Mesenchymal stem cell (in vitro differentiated cells and primary cell): ENCODE results near the gene ADGRV1.

Source experiments
- DNase-seq: peaks from one replicate; pipeline ENCODE4 v3.0.0-alpha.2; 2013
- H2AFZ ChIP-seq: one replicate; pipeline ENCODE4 v1.6.1; 2013; ENCODE audit warnings: low read depth, mild to moderate bottlenecking, control low read depth, inconsistent platforms, low read length, moderate library complexity
- H2AK5ac ChIP-seq: 2 replicates; pipeline ENCODE4 v1.6.1; 2013; ENCODE audit warnings: low read length, moderate library complexity, mild to moderate bottlenecking, inconsistent platforms; ENCODE audit not compliant: severe bottlenecking
- H2BK120ac ChIP-seq: one replicate; pipeline ENCODE4 v1.6.1; 2013; ENCODE audit warnings: low read depth, mild to moderate bottlenecking, inconsistent platforms, low read length, moderate library complexity
- H2BK12ac ChIP-seq, 2 experiments: one replicate each; pipeline ENCODE4 v1.6.1; 2013; ENCODE audit warnings: inconsistent platforms in 2 of 2, low read length in 2 of 2, mild to moderate bottlenecking in 2 of 2, moderate library complexity in 2 of 2, control low read depth in 1 of 2
- H2BK15ac ChIP-seq: one replicate; pipeline ENCODE4 v1.6.1; 2013; ENCODE audit warnings: mild to moderate bottlenecking, low read depth, inconsistent platforms; ENCODE audit not compliant: poor library complexity, severe bottlenecking
- H2BK5ac ChIP-seq: 2 replicates; pipeline ENCODE4 v1.6.1; 2013; ENCODE audit warnings: low read depth, mild to moderate bottlenecking, low read length, control low read depth, inconsistent platforms; ENCODE audit not compliant: poor library complexity, severe bottlenecking
- H3K14ac ChIP-seq, 2 experiments: one replicate each; pipeline ENCODE4 v1.6.1; 2013; ENCODE audit warnings: inconsistent platforms in 2 of 2, low read length in 2 of 2, control low read depth in 1 of 2, mild to moderate bottlenecking in 1 of 2, moderate library complexity in 1 of 2
- H3K18ac ChIP-seq, 2 experiments: one replicate each; pipeline ENCODE4 v1.6.1; 2013; ENCODE audit warnings: inconsistent platforms in 2 of 2, low read length in 2 of 2, control low read depth in 1 of 2, low read depth in 1 of 2, mild to moderate bottlenecking in 1 of 2
- H3K23ac ChIP-seq, 2 experiments: one replicate each; pipeline ENCODE4 v1.6.1; 2013; ENCODE audit warnings: inconsistent platforms in 2 of 2, low read length in 2 of 2, mild to moderate bottlenecking in 2 of 2, moderate library complexity in 2 of 2, control low read depth in 1 of 2
- H3K27ac ChIP-seq: 2 replicates; pipeline ENCODE4 v1.5.1; 2013; ENCODE audit warnings: mild to moderate bottlenecking, moderate library complexity, low read length, control low read depth, inconsistent platforms; ENCODE audit not compliant: poor library complexity, severe bottlenecking
- H3K27me3 ChIP-seq, 2 experiments: 2 replicates each; pipeline versions ENCODE4 v1.6.1 to v1.7.0; 2013; ENCODE audit warnings: low read length in 2 of 2, mild to moderate bottlenecking in 2 of 2, moderate library complexity in 2 of 2, control low read depth in 1 of 2, inconsistent platforms in 1 of 2; ENCODE audit not compliant: control insufficient read depth in 1 of 2, insufficient read depth in 1 of 2
- H3K36me3 ChIP-seq, 2 experiments: 2 replicates each; pipeline versions ENCODE4 v1.6.1 to v1.7.0; 2013; ENCODE audit warnings: low read length in 2 of 2, control low read depth in 1 of 2, inconsistent platforms in 1 of 2, low read depth in 1 of 2, mild to moderate bottlenecking in 1 of 2; ENCODE audit not compliant: insufficient read depth in 2 of 2, control insufficient read depth in 1 of 2
- H3K4ac ChIP-seq, 2 experiments: one replicate each; pipeline ENCODE4 v1.6.1; 2013; ENCODE audit warnings: inconsistent platforms in 2 of 2, low read length in 2 of 2, mild to moderate bottlenecking in 2 of 2, moderate library complexity in 2 of 2, control low read depth in 1 of 2, low read depth in 1 of 2
- H3K4me1 ChIP-seq: 2 replicates; pipeline ENCODE4 v1.6.1; 2013; ENCODE audit warnings: low read depth, low read length, control low read depth; ENCODE audit not compliant: control insufficient read depth, insufficient read depth
- H3K4me2 ChIP-seq: 2 replicates; pipeline ENCODE4 v1.6.1; 2013; ENCODE audit warnings: low read length, mild to moderate bottlenecking, inconsistent platforms; ENCODE audit not compliant: poor library complexity, severe bottlenecking
- H3K4me3 ChIP-seq, 2 experiments: 2 replicates each; pipeline versions ENCODE4 v1.5.1 to v1.7.0; 2013; ENCODE audit warnings: low read length in 2 of 2, mild to moderate bottlenecking in 2 of 2, control low read depth in 1 of 2, low read depth in 1 of 2; ENCODE audit not compliant: insufficient read depth in 1 of 2
- H3K79me1 ChIP-seq: replicated peaks from 2 replicates; pipeline ENCODE4 v1.6.1; 2013; ENCODE audit warnings: mild to moderate bottlenecking, control low read depth, low read length, inconsistent platforms; ENCODE audit not compliant: poor library complexity, severe bottlenecking
- H3K9ac ChIP-seq: 2 replicates; pipeline ENCODE4 v1.7.0; 2013; ENCODE audit warnings: mild to moderate bottlenecking, low read length, moderate library complexity
- H3K9me3 ChIP-seq: 2 replicates; pipeline ENCODE4 v1.7.0; 2013; ENCODE audit warnings: mild to moderate bottlenecking, low read length; ENCODE audit not compliant: control insufficient read depth
- H4K8ac ChIP-seq: one replicate; pipeline ENCODE4 v1.6.1; 2013; ENCODE audit warnings: inconsistent platforms, mild to moderate bottlenecking, low read length, moderate library complexity
- H4K91ac ChIP-seq: one replicate; pipeline ENCODE4 v1.6.1; 2013; ENCODE audit warnings: mild to moderate bottlenecking, low read length, inconsistent platforms
- WGBS: methylation state at CpG from one replicate; pipeline ENCODE4 v1.1.7; 2013; ENCODE audit warnings: mixed read lengths; 5-methylcytosine and 5-hydroxymethylcytosine counted together

The ADGRV1 gene

GRCh38 chr5:90912476-90912875 is 353.9 kb downstream of the ADGRV1 start:
- H3K27me3 ChIP-seq: no peaks in the 10 kb centered on the region
- no peak overlapping the region for H2BK120ac ChIP-seq
- no peak overlapping the region for H3K23ac ChIP-seq
- H4K8ac ChIP-seq: no peak overlapping the region
- DNase-seq: no peak
- H2BK5ac ChIP-seq: no peak overlapping the region
- H2BK15ac ChIP-seq: no peak overlapping the region
- no peak overlapping the region for H3K4me2 ChIP-seq
- no peak overlapping the region for H3K4ac ChIP-seq
- no peaks in the 10 kb centered on the region for H3K4me1 ChIP-seq
- 87% methylated on average over 3 of the region's 4 CpGs for WGBS
- no peak overlapping the region for H3K14ac ChIP-seq
- no peaks in the 10 kb centered on the region for H3K36me3 ChIP-seq
- H3K18ac ChIP-seq: no peak overlapping the region
- no peak overlapping the region for H3K4me3 ChIP-seq
- no peaks in the 10 kb centered on the region for H3K79me1 ChIP-seq
- no peak overlapping the region for H2AK5ac ChIP-seq
- H4K91ac ChIP-seq: no peak overlapping the region
- no peak overlapping the region for H2BK12ac ChIP-seq
- no peak overlapping the region for H2AFZ ChIP-seq
- H3K27ac ChIP-seq: no peak overlapping the region
- H3K9ac ChIP-seq: no peak overlapping the region
- H3K9me3 ChIP-seq: no peaks in the 10 kb centered on the region

GRCh38 chr5:90915393-90915792 is 356.8 kb downstream of the ADGRV1 start:
- H3K4me3 ChIP-seq: no peak overlapping the region
- no peak overlapping the region for H3K14ac ChIP-seq
- no peak overlapping the region for H2BK5ac ChIP-seq
- no peak overlapping the region for H2BK12ac ChIP-seq
- H2AFZ ChIP-seq: no peak overlapping the region
- no peak overlapping the region for H2BK15ac ChIP-seq
- H3K27ac ChIP-seq: no peak overlapping the region
- no peak overlapping the region for H3K4ac ChIP-seq
- no peaks in the 10 kb centered on the region for H3K27me3 ChIP-seq
- no peaks in the 10 kb centered on the region for H3K9me3 ChIP-seq
- H3K23ac ChIP-seq: no peak overlapping the region
- no peak overlapping the region for H4K8ac ChIP-seq
- no peak overlapping the region for H3K18ac ChIP-seq
- no peak overlapping the region for H3K4me2 ChIP-seq
- 33% methylated on average over 1 of the region's 4 CpGs for WGBS
- no peak for DNase-seq
- H2AK5ac ChIP-seq: no peak overlapping the region
- H3K4me1 ChIP-seq: no peaks in the 10 kb centered on the region
- no peaks in the 10 kb centered on the region for H3K79me1 ChIP-seq
- H3K36me3 ChIP-seq: no peaks in the 10 kb centered on the region
- no peak overlapping the region for H4K91ac ChIP-seq
- H2BK120ac ChIP-seq: peak overlapping the region; percentile 27
- no peak overlapping the region for H3K9ac ChIP-seq

- Histone ChIP-seq H2BK5ac (no peak overlapping the region), H3K23ac (no peak overlapping the region), H3K79me1 (no peaks in the 10 kb centered on the region), H2AFZ (no peak overlapping the region), H3K4me1 (no peaks in the 10 kb centered on the region), H3K36me3 (no peaks in the 10 kb centered on the region), H3K27ac (no peak overlapping the region), H3K18ac (no peak overlapping the region), H3K4me2 (no peak overlapping the region), H2BK15ac (no peak overlapping the region), H3K9me3 (no peaks in the 10 kb centered on the region), H4K91ac (no peak overlapping the region), H3K27me3 (no peaks in the 10 kb centered on the region), H3K4ac (no peak overlapping the region), H2BK12ac (no peak overlapping the region), H2BK120ac (no peak overlapping the region), H3K4me3 (no peak overlapping the region), H3K14ac (no peak overlapping the region), H2AK5ac (no peak overlapping the region), H3K9ac (no peak overlapping the region), H4K8ac (no peak overlapping the region)
- WGBS: 100% methylated on average over 2 of the region's 3 CpGs
- DNase-seq: no peak
Observed at GRCh38 chr5:90916947-90917800, 358.6 kb downstream of the ADGRV1 start.

GRCh38 chr5:90917928-90918668 is 359.5 kb downstream of the ADGRV1 start:
- no peaks in the 10 kb centered on the region for H3K4me1 ChIP-seq
- no peak overlapping the region for H2BK120ac ChIP-seq
- H3K27ac ChIP-seq: no peak overlapping the region
- no peak overlapping the region for H2BK15ac ChIP-seq
- no peak overlapping the region for H4K91ac ChIP-seq
- H2AK5ac ChIP-seq: no peak overlapping the region
- no peak overlapping the region for H2AFZ ChIP-seq
- DNase-seq: no peak
- no peaks in the 10 kb centered on the region for H3K9me3 ChIP-seq
- no peaks in the 10 kb centered on the region for H3K27me3 ChIP-seq
- 53% methylated on average over 3 of the region's 6 CpGs for WGBS
- no peak overlapping the region for H3K18ac ChIP-seq
- H3K14ac ChIP-seq: no peak overlapping the region
- H2BK5ac ChIP-seq: no peak overlapping the region
- H2BK12ac ChIP-seq: no peak overlapping the region
- H3K79me1 ChIP-seq: no peaks in the 10 kb centered on the region
- H3K9ac ChIP-seq: no peak overlapping the region
- no peak overlapping the region for H3K23ac ChIP-seq
- no peak overlapping the region for H3K4me3 ChIP-seq
- H3K4me2 ChIP-seq: no peak overlapping the region
- no peak overlapping the region for H4K8ac ChIP-seq
- no peaks in the 10 kb centered on the region for H3K36me3 ChIP-seq
- H3K4ac ChIP-seq: no peak overlapping the region
